H1 (cell line): ENCODE data around the gene TMEM106C. TPM values are rescaled to one million over a fixed set of nuclear protein-coding genes. Genes with fewer than 3 reads are reported as not detected.

Source experiments
- CTCF ChIA-PET: fragments of 300-600 bp; sonication (Branson Sonifier 250); formaldehyde crosslinking; loops from one replicate; lab custom pipeline; 2021; ENCODE audit not compliant: partially characterized antibody; lab: Charles Lee
- POLR2A ChIA-PET: fragments of 300-600 bp; sonication (Branson Sonifier 250); formaldehyde crosslinking; loops from one replicate; lab custom pipeline; 2021; ENCODE audit warnings: inconsistent platforms; ENCODE audit not compliant: partially characterized antibody; lab: Charles Lee
- DNase-seq, 2 experiments: peaks; one replicate each; pipeline versions ENCODE4 v3.0.0 to v3.0.0-alpha.2; 2010 to 2022; ENCODE audit warnings: low spot score in 2 of 2, low read depth in 1 of 2, mixed read lengths in 1 of 2
- FAIRE-seq: peaks from 2 replicates; lab custom pipeline; 2011; peaks lifted over from hg19 to GRCh38; lab: Jason Lieb, UNC
- H2AFZ ChIP-seq: 2 replicates; pipeline ENCODE4 v1.8.1; 2012; ENCODE audit warnings: low read length, inconsistent platforms
- H2AK5ac ChIP-seq: 2 replicates; pipeline ENCODE4 v1.6.1; 2013; ENCODE audit warnings: low read depth, low read length
- H2BK120ac ChIP-seq: replicated peaks from 2 replicates; pipeline ENCODE3; 2013; ENCODE audit warnings: low read depth, low read length, inconsistent platforms
- H2BK12ac ChIP-seq: 2 replicates; pipeline ENCODE4 v1.6.1; 2013; ENCODE audit warnings: low read depth, low read length
- H2BK15ac ChIP-seq: 2 replicates; pipeline ENCODE4 v1.6.1; 2013; ENCODE audit warnings: low read length
- H2BK20ac ChIP-seq: 2 replicates; pipeline ENCODE4 v1.6.1; 2013; ENCODE audit warnings: low read length
- H2BK5ac ChIP-seq: 2 replicates; pipeline ENCODE4 v1.6.1; 2013; ENCODE audit warnings: low read depth, low read length
- H3K14ac ChIP-seq: 2 replicates; pipeline ENCODE4 v1.6.1; 2013; ENCODE audit warnings: inconsistent platforms; ENCODE audit not compliant: insufficient read length
- H3K18ac ChIP-seq: 2 replicates; pipeline ENCODE4 v1.6.1; 2013; ENCODE audit warnings: low read length; ENCODE audit errors: extremely low read depth
- H3K23ac ChIP-seq: 2 replicates; pipeline ENCODE4 v1.6.1; 2013; ENCODE audit warnings: inconsistent platforms; ENCODE audit not compliant: insufficient read length
- H3K23me2 ChIP-seq: 2 replicates; pipeline ENCODE4 v1.6.1; 2013; ENCODE audit warnings: low read depth, low read length
- H3K27ac ChIP-seq: 2 replicates; pipeline ENCODE4 v1.6.1; 2011; ENCODE audit warnings: low read depth, low read length, inconsistent platforms
- H3K27me3 ChIP-seq, 4 experiments: replicated peaks in 1 of 4; 1 replicate in 1 of 4; 2 replicates in 3 of 4; pipeline versions ENCODE4 v1.6.1 to v1.8.1; 2011 to 2013; ENCODE audit warnings: low read length in 3 of 4, mild to moderate bottlenecking in 3 of 4, inconsistent platforms in 2 of 4, mixed read lengths in 2 of 4, moderate library complexity in 1 of 4; ENCODE audit not compliant: control insufficient read depth in 3 of 4, insufficient read depth in 3 of 4; ENCODE audit errors: extremely low read depth in 1 of 4
- H3K36me3 ChIP-seq, 4 experiments: 2 replicates each; pipeline versions ENCODE4 v1.6.1 to v1.8.1; 2011 to 2013; ENCODE audit warnings: mild to moderate bottlenecking in 4 of 4, low read length in 3 of 4, moderate library complexity in 2 of 4, control low read depth in 1 of 4, inconsistent platforms in 1 of 4; ENCODE audit not compliant: insufficient read depth in 4 of 4, control insufficient read depth in 2 of 4
- H3K4ac ChIP-seq: replicated peaks from 2 replicates; pipeline ENCODE3; 2013; ENCODE audit warnings: low read length, low read depth, mixed read lengths, inconsistent platforms; ENCODE audit not compliant: insufficient read length
- H3K4me1 ChIP-seq, 4 experiments: replicated peaks in 1 of 4; 1 replicate in 1 of 4; 2 replicates in 3 of 4; pipeline versions ENCODE4 v1.6.1 to v1.8.1; 2011 to 2013; ENCODE audit warnings: low read length in 3 of 4, inconsistent platforms in 2 of 4, mixed read lengths in 1 of 4; ENCODE audit not compliant: insufficient read depth in 4 of 4, control insufficient read depth in 3 of 4
- H3K4me2 ChIP-seq, 2 experiments: 2 replicates each; pipeline versions ENCODE4 v1.6.1 to v1.8.1; 2011 to 2013; ENCODE audit warnings: low read depth in 2 of 2, low read length in 2 of 2, control low read depth in 1 of 2, inconsistent platforms in 1 of 2, mild to moderate bottlenecking in 1 of 2; ENCODE audit not compliant: insufficient read depth in 1 of 2
- H3K4me3 ChIP-seq, 4 experiments: fragments of 200-600, 300-600 bp in 1 of 4; sonication (generic), shearing (Covaris generic), sonication (Bioruptor Twin) in 1 of 4; 2 replicates each; pipeline versions ENCODE4 v1.5.1 to v1.8.1; 2011 to 2016; ENCODE audit warnings: low read length in 4 of 4, low read depth in 3 of 4, control low read depth in 2 of 4, inconsistent platforms in 2 of 4, mild to moderate bottlenecking in 2 of 4, mixed read lengths in 1 of 4, moderate library complexity in 1 of 4; ENCODE audit not compliant: insufficient read depth in 2 of 4; ENCODE audit errors: extremely low read depth in 1 of 4
- H3K56ac ChIP-seq: replicated peaks from 2 replicates; pipeline ENCODE3; 2013; ENCODE audit warnings: low read depth, mild to moderate bottlenecking, mixed read lengths, low read length, inconsistent platforms; ENCODE audit not compliant: insufficient read length
- H3K79me1 ChIP-seq: 2 replicates; pipeline ENCODE4 v1.6.1; 2013; ENCODE audit warnings: low read depth, low read length, control low read depth
- H3K79me2 ChIP-seq, 2 experiments: 2 replicates each; pipeline versions ENCODE4 v1.6.1 to v1.8.1; 2012 to 2013; ENCODE audit warnings: low read length in 2 of 2, mild to moderate bottlenecking in 2 of 2, inconsistent platforms in 1 of 2; ENCODE audit not compliant: insufficient read depth in 2 of 2, control insufficient read depth in 1 of 2
- H3K9ac ChIP-seq, 4 experiments: replicated peaks in 1 of 4; 1 replicate in 1 of 4; 2 replicates in 3 of 4; pipeline versions ENCODE4 v1.6.1 to v1.8.1; 2011 to 2013; ENCODE audit warnings: low read depth in 3 of 4, low read length in 3 of 4, control low read depth in 2 of 4, mild to moderate bottlenecking in 2 of 4, moderate library complexity in 2 of 4, inconsistent platforms in 1 of 4; ENCODE audit errors: extremely low read depth in 1 of 4
- H3K9me3 ChIP-seq, 2 experiments: 2 replicates each; pipeline versions ENCODE4 v1.6.1 to v1.8.1; 2012 to 2013; ENCODE audit warnings: mild to moderate bottlenecking in 2 of 2, moderate library complexity in 2 of 2, control low read depth in 1 of 2, inconsistent platforms in 1 of 2, low read depth in 1 of 2, low read length in 1 of 2, mixed read lengths in 1 of 2; ENCODE audit not compliant: insufficient read depth in 2 of 2
- H4K20me1 ChIP-seq, 2 experiments: replicated peaks in 1 of 2; 2 replicates each; pipeline versions ENCODE3 to v1.8.1; 2011 to 2013; ENCODE audit warnings: inconsistent platforms in 2 of 2, low read length in 2 of 2, mild to moderate bottlenecking in 1 of 2; ENCODE audit not compliant: insufficient read depth in 2 of 2, control insufficient read depth in 1 of 2
- H4K5ac ChIP-seq: 2 replicates; pipeline ENCODE4 v1.6.1; 2013; ENCODE audit warnings: low read length, low read depth, mixed read lengths, inconsistent platforms; ENCODE audit not compliant: insufficient read length
- H4K8ac ChIP-seq: 2 replicates; pipeline ENCODE4 v1.8.0; 2013; ENCODE audit warnings: mild to moderate bottlenecking, moderate library complexity, low read length, inconsistent platforms; ENCODE audit not compliant: insufficient read depth; ENCODE audit errors: extremely low read depth
- H4K91ac ChIP-seq: replicated peaks from 2 replicates; pipeline ENCODE3; 2013; ENCODE audit warnings: low read length, mixed read lengths, inconsistent platforms; ENCODE audit not compliant: insufficient read length
- CBX5 ChIP-seq: fragments of 300-800, 300-1000 bp; sonication (generic); IDR thresholded peaks from 2 replicates; pipeline ENCODE4 v1.7.1; 2016; ENCODE audit warnings: antibody characterized with exemption, low read length, low read depth
- CTBP2 ChIP-seq: IDR thresholded peaks from 2 replicates; pipeline ENCODE4 v1.7.0; 2011; ENCODE audit warnings: borderline replicate concordance, mild to moderate bottlenecking, moderate library complexity, mixed read lengths, low read length; ENCODE audit not compliant: insufficient read depth, insufficient read length
- EGR1 ChIP-seq: IDR thresholded peaks from 2 replicates; pipeline ENCODE4 v1.6.1; 2011; ENCODE audit warnings: low read depth, low read length, borderline replicate concordance
- EZH2 ChIP-seq: fragments of 200-600 bp; sonication (generic); IDR thresholded peaks from 2 replicates; pipeline ENCODE4 v1.7.1; 2012; ENCODE audit warnings: low read depth, mild to moderate bottlenecking, moderate library complexity, low read length, inconsistent platforms; ENCODE audit not compliant: severe bottlenecking
- JUN ChIP-seq: IDR thresholded peaks from 2 replicates; pipeline ENCODE4 v1.6.1; 2011; ENCODE audit warnings: low read depth, mild to moderate bottlenecking, improper control_type of control experiment, low read length
- SIN3A ChIP-seq, 2 experiments: IDR thresholded peaks in 1 of 2; conservative IDR thresholded peaks in 1 of 2; 2 replicates each; pipeline ENCODE4 v1.6.1; 2011 to 2012; ENCODE audit warnings: low read length in 2 of 2, improper control_type of control experiment in 1 of 2, low read depth in 1 of 2, mild to moderate bottlenecking in 1 of 2
- WGBS, 2 experiments: shearing (Covaris generic) in 1 of 2; methylation state at CpG; one replicate each; pipeline versions ENCODE4 v1.1.6 to v1.1.7; 2013 to 2015; ENCODE audit warnings: low lambda C conversion rate in 2 of 2, mixed read lengths in 2 of 2, inconsistent platforms in 1 of 2, low coverage in 1 of 2, missing lambda C conversion rate in 1 of 2; ENCODE audit not compliant: insufficient replicate concordance in 2 of 2, insufficient coverage in 1 of 2, insufficient read length in 1 of 2; ENCODE audit errors: extremely low coverage in 1 of 2, missing lambda C conversion rate in 1 of 2; 5-methylcytosine and 5-hydroxymethylcytosine counted together
- polyA plus RNA-seq, 7 experiments: library from polyadenylated mRNA; depleted of rRNA in 3 of 7; stranded (reverse) in 5 of 7; unstranded in 2 of 7; fragments of >200 nt in 5 of 7; fragments of 200-250 nt in 2 of 7; gene quantifications; 1 replicate in 5 of 7; 2 replicates in 1 of 7; 4 replicates in 1 of 7; pipeline versions ENCODE4 v1.2.1 to v1.2.3, GENCODE V29; 2011 to 2013; ENCODE audit warnings: missing spikeins in 2 of 7, mixed read lengths in 2 of 7
- total RNA-seq: library from RNA; stranded (reverse); fragmentation: NEBNext Ultra II Directional; extraction: Animal tissue kit (Norgen Biotek cat#: 25700); gene quantifications from 2 replicates; pipeline ENCODE4 v1.2.1, GENCODE V29; 2021

Gene TMEM106C
- total and polyA plus RNA-seq, 2 of the 8 experiments (the other 6 are each of a cell fraction or from before 2014, with no cell fraction given), result 36.6 to 45.3 TPM

DNA sequence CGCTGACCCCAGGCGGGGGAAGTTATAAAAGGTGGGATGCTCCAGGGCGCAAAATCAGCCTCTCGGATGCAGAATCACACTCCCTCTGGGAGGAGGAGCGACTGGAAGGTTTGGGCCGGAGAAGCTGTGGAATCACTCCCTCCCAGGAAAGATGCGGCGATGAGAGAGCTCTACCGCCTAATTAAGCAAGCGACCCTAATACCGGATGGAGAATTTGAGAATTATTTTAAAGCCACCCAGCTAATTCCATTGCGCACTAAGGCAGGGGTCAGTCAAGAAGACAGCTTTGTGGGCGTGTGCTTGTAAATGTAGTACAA, 39.0 kb downstream of the TMEM106C start:
- Histone ChIP-seq H2AFZ (no peak overlapping the region), H3K23ac (no peak overlapping the region), H2AK5ac (no peak overlapping the region), H2BK120ac (no peak overlapping the region), H4K8ac (no peak overlapping the region), H4K5ac (no peak overlapping the region), H3K14ac (no peak overlapping the region), H3K27me3 (peaks cover 66 to 100% (median 99%) of the 10 kb centered on the region in 4 experiments), H2BK15ac (no peak overlapping the region), H3K4me3 (peak overlapping the region; percentile 24 to 60 (median 44); a peak in 7 of 8 replicates), H3K79me2 (no peaks in the 10 kb centered on the region), H3K79me1 (no peaks in the 10 kb centered on the region; the same call in 1 of the 2 replicates), H3K23me2 (peaks cover 25% of the 10 kb centered on the region), H3K4ac (no peak overlapping the region), H3K27ac (no peak overlapping the region), H4K91ac (no peak overlapping the region), H3K9me3 (no peaks in the 10 kb centered on the region), H2BK5ac (no peak overlapping the region), H4K20me1 (peaks cover 5 to 20% of the 10 kb centered on the region in 2 experiments), H3K4me2 (peak overlapping the region; percentile 90 to 99), H3K36me3 (no peaks in the 10 kb centered on the region), H3K9ac (no peak overlapping the region), H2BK12ac (no peak overlapping the region), H3K18ac (no peak overlapping the region), H3K56ac (no peak overlapping the region), H2BK20ac (no peak overlapping the region), H3K4me1 (peaks cover 21 to 34% (median 24%) of the 10 kb centered on the region in 4 experiments)
- 3% methylated on average over 13 of the region's 13 CpGs; no CpG with 5 or more reads in 1 of the 2 experiments for WGBS, 2 experiments
- ChIA-PET POLR2A (interaction anchor here (0.6 to 1.8 kb wide), 5 partner anchors 20 to 409 kb away, joined by 3 to 7 read pairs (median 3); partner anchors contain the start of genes TMEM106C and VDR), CTCF (interaction anchor here (0.9 to 2.6 kb wide), 7 partner anchors 21 to 176 kb away, joined by 3 to 11 read pairs (median 4); partner anchors contain the start of gene TMEM106C)
- TF ChIP-seq JUN, result no peak
- no peak for TF ChIP-seq CTBP2
- TF ChIP-seq EGR1, result no peak
- TF ChIP-seq SIN3A (conservative IDR thresholded peaks at IDR 0.05 in 1 of 2, IDR thresholded peaks at IDR 0.05 in 1 of 2; ENCODE audit: low read depth in 1 of 2, low read length in 2 of 2), result no peak
- TF ChIP-seq CBX5, result no peak
- no peak for TF ChIP-seq EZH2
- peak in 1 of 2 experiments; percentile 55 for DNase-seq
- no peak for FAIRE-seq
